ENCODE data around the gene PDE4D.

The PDE4D gene

GRCh38 chr5:59186623-59187022 is 706.9 kb downstream of the PDE4D start:
- TF ChIP-seq CTCF (IDR thresholded peaks at IDR 0.05; ENCODE audit: low read depth, low read length): no peak
- H3K36me3 ChIP-seq: no peaks in the 10 kb centered on the region

GRCh38 chr5:59185757-59186385 is 707.7 kb downstream of the PDE4D start:
- Histone ChIP-seq H3K36me3 (no peaks in the 10 kb centered on the region), H3K27me3 (ENCODE audit: insufficient read depth, low read depth, severe bottlenecking) (no peaks in the 10 kb centered on the region), H3K9me3 (ENCODE audit: severe bottlenecking) (no peaks in the 10 kb centered on the region), H3K4me3 (ENCODE audit: low read depth, low read length) (no peak overlapping the region), H3K27ac (no peak overlapping the region)
- 0 out of 2 replicates have a peak, but pooled peaks have one; percentile 1 for TF ChIP-seq CTCF (IDR thresholded peaks at IDR 0.05; ENCODE audit: low read depth, low read length)
- peak; percentile 8 for DNase-seq

More at GRCh38 chr5:59186623-59187022, 706.9 kb downstream of the PDE4D start:
- H3K27me3 ChIP-seq (ENCODE audit: insufficient read depth, low read depth, severe bottlenecking): no peaks in the 10 kb centered on the region
- DNase-seq: no peak
- no peaks in the 10 kb centered on the region for H3K9me3 ChIP-seq (ENCODE audit: severe bottlenecking)
- H3K4me3 ChIP-seq (ENCODE audit: low read depth, low read length): no peak overlapping the region
- H3K27ac ChIP-seq: no peak overlapping the region

GRCh38 chr5:59184769-59185168 is 708.8 kb downstream of the PDE4D start:
- Histone ChIP-seq H3K36me3 (no peaks in the 10 kb centered on the region), H3K27me3 (ENCODE audit: insufficient read depth, low read depth, severe bottlenecking) (no peaks in the 10 kb centered on the region), H3K27ac (no peak overlapping the region), H3K4me3 (ENCODE audit: low read depth, low read length) (no peak overlapping the region), H3K9me3 (ENCODE audit: severe bottlenecking) (no peaks in the 10 kb centered on the region)
- DNase-seq: no peak
- no peak for TF ChIP-seq CTCF (IDR thresholded peaks at IDR 0.05; ENCODE audit: low read depth, low read length)

GRCh38 chr5:59182760-59183159 is 710.8 kb downstream of the PDE4D start:
- no peaks in the 10 kb centered on the region for H3K36me3 ChIP-seq
- H3K9me3 ChIP-seq (ENCODE audit: severe bottlenecking): no peaks in the 10 kb centered on the region
- DNase-seq: no peak
- H3K4me3 ChIP-seq (ENCODE audit: low read depth, low read length): no peak overlapping the region
- H3K27ac ChIP-seq: no peak overlapping the region
- H3K27me3 ChIP-seq (ENCODE audit: insufficient read depth, low read depth, severe bottlenecking): no peaks in the 10 kb centered on the region
- TF ChIP-seq CTCF (IDR thresholded peaks at IDR 0.05; ENCODE audit: low read depth, low read length): no peak

GRCh38 chr5:59180515-59180914 is 713.0 kb downstream of the PDE4D start:
- H3K27ac ChIP-seq: no peak overlapping the region
- DNase-seq: no peak
- H3K4me3 ChIP-seq (ENCODE audit: low read depth, low read length): no peak overlapping the region
- no peak for TF ChIP-seq CTCF (IDR thresholded peaks at IDR 0.05; ENCODE audit: low read depth, low read length)
- H3K9me3 ChIP-seq (ENCODE audit: severe bottlenecking): no peaks in the 10 kb centered on the region
- no peaks in the 10 kb centered on the region for H3K27me3 ChIP-seq (ENCODE audit: insufficient read depth, low read depth, severe bottlenecking)
- H3K36me3 ChIP-seq: no peaks in the 10 kb centered on the region

GRCh38 chr5:59179704-59180103 is 713.8 kb downstream of the PDE4D start:
- no peaks in the 10 kb centered on the region for H3K27me3 ChIP-seq (ENCODE audit: insufficient read depth, low read depth, severe bottlenecking)
- H3K36me3 ChIP-seq: no peaks in the 10 kb centered on the region

More at GRCh38 chr5:59179704-59180103, 713.8 kb downstream of the PDE4D start:
- no peak for DNase-seq
- TF ChIP-seq CTCF (IDR thresholded peaks at IDR 0.05; ENCODE audit: low read depth, low read length): no peak
- Histone ChIP-seq H3K27ac (no peak overlapping the region), H3K9me3 (ENCODE audit: severe bottlenecking) (no peaks in the 10 kb centered on the region), H3K4me3 (ENCODE audit: low read depth, low read length) (no peak overlapping the region)
